Raji (cell line): ENCODE data around the gene MED9.

ENCODE experiments used
- POLR2A ChIP-seq: IDR thresholded peaks from 2 replicates; pipeline ENCODE4 v1.6.1; 2011; ENCODE audit warnings: low read depth, low read length, control low read depth; ENCODE audit not compliant: insufficient read depth

The MED9 gene

GRCh38 chr17:17494870-17495535, 18.2 kb downstream of the MED9 start:
- TF ChIP-seq POLR2A, result no peak

DNA sequence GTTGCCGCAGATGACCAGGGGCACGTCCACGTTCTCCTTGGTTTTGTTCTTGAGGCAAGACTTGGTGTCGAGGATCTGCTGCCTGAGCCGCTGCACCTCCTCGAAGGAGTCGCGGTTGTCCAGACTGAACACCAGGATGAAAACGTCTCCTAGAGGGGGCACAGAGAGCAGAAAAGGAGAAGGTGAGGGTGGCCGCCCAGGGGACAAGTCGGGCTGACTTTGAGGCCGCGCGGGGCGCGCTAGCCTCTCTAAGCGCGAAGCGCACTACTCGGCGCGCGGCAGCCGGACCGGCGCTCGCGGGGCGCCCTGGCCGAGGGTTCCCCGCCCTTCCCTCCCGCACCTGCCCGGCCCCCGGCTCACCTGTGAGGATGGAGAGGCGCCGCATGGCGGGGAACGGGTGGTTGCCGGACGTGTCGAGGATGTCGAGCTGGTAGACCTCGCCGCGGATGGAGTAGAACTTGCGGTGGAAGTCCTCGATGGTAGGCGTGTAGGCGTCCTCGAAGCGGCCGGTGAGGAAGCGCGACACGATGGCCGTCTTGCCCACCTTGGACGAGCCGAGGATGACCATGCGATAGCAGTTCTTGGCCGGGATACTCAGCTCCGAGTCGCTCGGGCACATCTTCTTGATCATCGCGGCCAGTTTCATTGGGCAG, 18.9 kb downstream of the MED9 start:
- TF ChIP-seq POLR2A, result no peak

GRCh38 chr17:17496189-17497064, 19.6 kb downstream of the MED9 start, which contains the start of gene RASD1:
Gene RASD1 (minus strand): TSS chr17:17496395. CDS start chr17:17496181, 214 bp downstream.
- TF ChIP-seq POLR2A, result no peak

DNA sequence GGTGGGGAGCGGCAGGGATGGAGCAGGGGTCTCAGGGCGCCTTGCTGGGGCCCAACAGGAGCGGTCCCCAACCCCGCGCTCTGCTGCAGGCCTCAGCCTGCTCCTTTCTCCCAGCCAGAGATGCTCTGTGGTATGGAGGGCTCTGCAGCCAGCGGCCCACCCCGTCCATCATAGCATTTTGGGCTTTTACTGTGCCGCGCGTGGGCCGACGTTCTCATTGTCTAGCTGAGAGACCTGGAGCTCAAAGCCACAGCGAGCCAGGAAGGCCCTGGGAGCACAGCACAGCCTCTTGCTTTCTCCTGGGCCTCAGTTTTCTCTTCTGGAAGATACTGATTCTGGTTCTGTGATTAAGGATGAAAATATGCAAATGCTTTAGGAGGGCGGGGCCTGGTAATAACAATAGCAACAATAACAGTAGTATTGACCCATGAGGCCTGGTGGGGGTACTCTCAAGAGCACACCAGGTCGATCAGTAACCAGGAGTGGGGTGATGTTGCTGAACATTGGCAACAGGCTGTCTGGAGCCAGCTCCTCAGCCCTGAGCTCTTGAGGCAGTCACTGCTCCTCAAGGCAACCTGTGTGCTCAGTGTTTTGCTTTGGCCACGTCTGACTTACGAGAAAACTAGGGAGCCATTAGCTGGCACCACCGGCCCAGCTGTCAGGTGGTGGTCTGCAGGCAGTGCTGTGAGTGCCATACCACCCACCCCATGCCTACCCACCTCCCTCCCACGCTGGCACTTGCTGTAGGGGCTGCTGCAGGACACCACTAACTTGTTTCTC, 20.5 kb downstream of the MED9 start:
- no peak for TF ChIP-seq POLR2A

DNA sequence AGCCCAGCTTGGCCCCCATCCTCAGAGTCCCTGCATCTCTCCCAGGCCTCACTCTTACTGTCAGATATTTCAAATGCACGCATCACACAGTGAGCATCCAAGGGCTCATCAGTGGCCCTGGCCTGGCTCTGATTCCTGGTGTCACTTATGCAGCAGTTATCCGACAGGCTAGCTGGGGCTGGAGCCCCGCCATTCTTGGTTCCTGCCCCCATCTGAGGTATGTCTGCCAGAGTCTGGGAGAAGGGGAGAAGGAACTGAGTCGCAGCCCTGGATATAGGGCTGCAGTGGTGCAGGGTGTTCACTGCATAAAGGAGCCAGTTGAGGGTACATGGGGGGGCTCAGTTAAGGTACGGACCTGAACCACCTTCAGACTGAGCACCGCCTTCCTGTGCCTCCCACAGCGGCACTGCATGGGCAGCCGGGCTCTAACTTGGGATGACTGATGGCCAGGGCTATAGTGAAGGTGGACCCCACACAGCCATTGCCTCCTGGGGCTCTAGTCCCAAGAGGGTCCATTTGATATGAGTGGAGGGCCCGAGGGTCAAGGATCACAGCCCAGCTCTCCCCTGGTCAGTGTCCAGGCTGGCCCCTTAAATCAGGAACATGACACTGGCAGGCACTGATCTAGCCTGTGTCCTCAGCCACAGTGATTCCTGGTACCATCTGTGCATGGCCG, 21.2 kb downstream of the MED9 start:
- TF ChIP-seq POLR2A, result no peak

DNA sequence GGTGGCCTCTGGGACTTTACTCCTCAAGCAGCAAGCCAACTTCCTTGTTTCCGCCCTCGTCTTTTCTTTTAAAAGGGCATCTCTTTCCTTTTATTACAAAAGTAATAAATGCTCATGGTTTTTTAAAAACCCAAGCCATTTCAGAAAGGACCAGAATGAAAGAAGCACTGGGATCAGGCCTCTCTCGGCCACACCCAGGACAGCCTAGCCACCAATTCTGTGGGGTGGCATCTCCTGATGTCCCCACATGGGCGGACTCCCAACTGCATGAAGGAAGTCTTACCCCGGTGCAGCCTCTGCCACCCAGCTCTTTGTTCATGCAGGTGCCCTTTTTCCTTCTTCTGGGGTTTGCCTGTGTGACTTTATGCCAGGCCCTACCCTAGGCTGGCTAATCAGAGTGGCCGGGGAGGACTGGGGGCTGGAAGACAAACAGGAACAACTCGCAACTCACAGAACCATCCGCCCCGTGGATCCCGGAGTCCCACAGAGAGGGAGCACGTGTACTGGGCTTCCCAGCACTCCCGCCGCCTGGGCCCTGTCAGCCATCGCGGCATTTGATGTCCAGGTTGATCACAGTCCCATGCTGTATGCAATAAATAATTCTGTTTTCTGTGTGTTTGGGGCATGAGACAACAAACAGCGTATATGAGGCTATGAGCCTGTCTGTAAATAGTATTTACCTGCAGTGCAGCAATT, 22.0 kb downstream of the MED9 start:
- TF ChIP-seq POLR2A, result no peak

- no peak for TF ChIP-seq POLR2A
Observed at GRCh38 chr17:17499402-17500145, 22.8 kb downstream of the MED9 start.

GRCh38 chr17:17500999-17501605, 24.3 kb downstream of the MED9 start:
- no peak for TF ChIP-seq POLR2A

- no peak for TF ChIP-seq POLR2A
Observed at GRCh38 chr17:17502741-17503565, 26.2 kb downstream of the MED9 start.

GRCh38 chr17:17503566-17504130, 26.8 kb downstream of the MED9 start:
- TF ChIP-seq POLR2A, result no peak

DNA sequence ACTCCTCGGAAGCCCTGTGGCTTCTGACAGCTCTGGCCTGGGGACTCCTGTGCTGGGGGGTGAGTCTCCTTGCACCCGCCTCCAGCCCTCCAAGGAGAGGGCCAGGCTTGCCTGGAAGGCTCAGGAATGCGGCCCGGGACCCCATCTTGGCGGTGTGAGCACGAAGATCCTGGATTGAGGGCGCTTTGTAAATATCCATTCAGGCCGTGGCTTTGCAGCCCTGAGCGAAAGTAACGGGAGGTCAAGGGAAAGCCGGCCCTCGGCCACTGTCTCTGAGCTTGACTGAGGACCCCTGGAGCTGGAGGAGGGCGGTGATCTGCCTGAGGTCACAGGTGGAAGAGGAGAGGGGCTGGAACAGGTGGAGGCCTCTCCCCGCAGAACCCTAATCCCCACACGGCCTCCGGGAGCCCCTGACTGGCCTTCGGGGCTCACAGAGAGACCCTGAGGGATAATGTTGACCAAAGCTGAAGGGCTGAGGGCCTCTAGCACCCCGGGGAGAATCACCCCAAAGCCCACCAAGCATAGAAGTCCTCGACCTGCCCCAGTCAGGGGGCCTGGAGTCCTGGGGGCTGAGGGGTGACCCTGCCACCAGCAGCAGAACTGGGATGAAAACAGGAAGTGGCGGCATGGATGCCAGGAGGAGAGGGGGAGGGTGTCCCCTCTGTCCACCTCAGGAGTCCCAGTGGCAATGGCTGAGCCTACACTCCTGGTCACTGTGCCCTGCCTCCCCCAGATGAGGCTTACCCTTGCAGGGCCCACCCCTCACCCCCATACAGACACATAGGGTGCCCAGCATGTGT, 27.7 kb downstream of the MED9 start:
- no peak for TF ChIP-seq POLR2A

GRCh38 chr17:17505151-17505550, 28.4 kb downstream of the MED9 start:
- no peak for TF ChIP-seq POLR2A
